Measurements from ENCODE around the gene MN1.

Gene MN1

GRCh38 chr22:27768027-27768653 is 33.4 kb downstream of the MN1 start:
- Histone ChIP-seq H3K9me2 (replicated peaks; ENCODE audit: control insufficient read depth, low read length) (no peaks in the 10 kb centered on the region), H3K4me3 (ENCODE audit: low read length) (no peak overlapping the region), H3K36me3 (ENCODE audit: control insufficient read depth, low read length) (no peaks in the 10 kb centered on the region), H3K4me2 (ENCODE audit: low read length) (no peak overlapping the region), H3K9me3 (ENCODE audit: control insufficient read depth, insufficient read depth, low read length) (no peaks in the 10 kb centered on the region), H3K4me1 (ENCODE audit: control insufficient read depth, low read length) (no peaks in the 10 kb centered on the region), H4K20me1 (ENCODE audit: control insufficient read depth, insufficient read depth, low read depth, low read length) (no peaks in the 10 kb centered on the region), H3K27ac (ENCODE audit: low read depth, low read length) (no peak overlapping the region), H3F3A (ENCODE audit: control insufficient read depth, insufficient read depth) (no peaks in the 10 kb centered on the region), H3K27me3 (ENCODE audit: control insufficient read depth, low read length) (peaks cover 5% of the 10 kb centered on the region; the same call in 1 of the 2 replicates), H3K79me2 (ENCODE audit: control insufficient read depth, low read length) (no peaks in the 10 kb centered on the region)
- no peak for TF ChIP-seq EZH2phosphoT487 (IDR thresholded peaks at IDR 0.05; ENCODE audit: borderline replicate concordance, low read length)
- no peak for TF ChIP-seq CTCF (IDR thresholded peaks at IDR 0.05; ENCODE audit: low read depth, low read length, poor library complexity, severe bottlenecking)

- Histone ChIP-seq H3K4me2 (ENCODE audit: low read length) (no peak overlapping the region), H3K9me3 (ENCODE audit: control insufficient read depth, insufficient read depth, low read length) (no peaks in the 10 kb centered on the region), H3K4me1 (ENCODE audit: control insufficient read depth, low read length) (no peaks in the 10 kb centered on the region), H3F3A (ENCODE audit: control insufficient read depth, insufficient read depth) (no peaks in the 10 kb centered on the region), H3K79me2 (ENCODE audit: control insufficient read depth, low read length) (no peaks in the 10 kb centered on the region), H3K36me3 (ENCODE audit: control insufficient read depth, low read length) (no peaks in the 10 kb centered on the region), H3K4me3 (ENCODE audit: low read length) (no peak overlapping the region), H3K9me2 (replicated peaks; ENCODE audit: control insufficient read depth, low read length) (no peaks in the 10 kb centered on the region), H3K27ac (ENCODE audit: low read depth, low read length) (no peak overlapping the region), H3K27me3 (ENCODE audit: control insufficient read depth, low read length) (peaks cover 5% of the 10 kb centered on the region; the same call in 1 of the 2 replicates), H4K20me1 (ENCODE audit: control insufficient read depth, insufficient read depth, low read depth, low read length) (no peaks in the 10 kb centered on the region)
- TF ChIP-seq EZH2phosphoT487 (IDR thresholded peaks at IDR 0.05; ENCODE audit: borderline replicate concordance, low read length) (no peak), CTCF (IDR thresholded peaks at IDR 0.05; ENCODE audit: low read depth, low read length, poor library complexity, severe bottlenecking) (no peak)
Observed at GRCh38 chr22:27766679-27767078, 34.9 kb downstream of the MN1 start.

- H3K79me2 ChIP-seq (ENCODE audit: control insufficient read depth, low read length) = no peaks in the 10 kb centered on the region
- H3K9me2 ChIP-seq (replicated peaks; ENCODE audit: control insufficient read depth, low read length) = no peaks in the 10 kb centered on the region
- H3K9me3 ChIP-seq (ENCODE audit: control insufficient read depth, insufficient read depth, low read length) = no peaks in the 10 kb centered on the region
- H3K36me3 ChIP-seq (ENCODE audit: control insufficient read depth, low read length) = no peaks in the 10 kb centered on the region
- H4K20me1 ChIP-seq (ENCODE audit: control insufficient read depth, insufficient read depth, low read depth, low read length) = no peaks in the 10 kb centered on the region
- H3K4me3 ChIP-seq (ENCODE audit: low read length) = no peak overlapping the region
- H3F3A ChIP-seq (ENCODE audit: control insufficient read depth, insufficient read depth) = no peaks in the 10 kb centered on the region
- no peak for TF ChIP-seq CTCF (IDR thresholded peaks at IDR 0.05; ENCODE audit: low read depth, low read length, poor library complexity, severe bottlenecking)
- no peak for TF ChIP-seq EZH2phosphoT487 (IDR thresholded peaks at IDR 0.05; ENCODE audit: borderline replicate concordance, low read length)
- no peak overlapping the region for H3K4me2 ChIP-seq (ENCODE audit: low read length)
- peaks cover 5% of the 10 kb centered on the region; the same call in 1 of the 2 replicates for H3K27me3 ChIP-seq (ENCODE audit: control insufficient read depth, low read length)
- no peaks in the 10 kb centered on the region for H3K4me1 ChIP-seq (ENCODE audit: control insufficient read depth, low read length)
- no peak overlapping the region for H3K27ac ChIP-seq (ENCODE audit: low read depth, low read length)
Observed at GRCh38 chr22:27765706-27766291, 35.8 kb downstream of the MN1 start.

Data from DOHH2 (cell line).